Stimulated activated naive CD8-positive, alpha-beta T cell treated with anti-CD3 and anti-CD28 coated beads, Interleukin-15, amount 100 ng/mL, for 72 hours (primary cell): ENCODE data around the gene STRBP.
"Not testable (repeated sequence)": the region's sequence is repeated elsewhere in the genome, so short reads cannot be mapped to it uniquely, and the experiment has no call there.

Source experiments
- ATAC-seq: fragments of 150-1000 bp; cut with Tn5 transposase; 2 replicates; pipeline ENCODE4 v1.10.0; 2021; ENCODE audit warnings: mild to moderate bottlenecking, moderate library complexity
- DNase-seq, 2 donors: peaks; one replicate each; pipeline ENCODE4 v3.0.0; 2021 to 2022
- H3K27ac Mint-ChIP-seq, 2 donors: one replicate each; pipeline ENCODE4 v1.8.0; 2022; ENCODE audit warnings: mild to moderate bottlenecking in 2 of 2, mixed read lengths in 2 of 2, moderate library complexity in 2 of 2
- H3K27me3 Mint-ChIP-seq: one replicate; pipeline ENCODE4 v1.8.0; 2022; ENCODE audit warnings: mixed read lengths
- H3K4me1 Mint-ChIP-seq: one replicate; pipeline ENCODE4 v1.8.0; 2022; ENCODE audit warnings: mild to moderate bottlenecking, mixed read lengths
- H3K4me3 Mint-ChIP-seq, 2 donors: one replicate each; pipeline ENCODE4 v1.8.0; 2022; ENCODE audit warnings: mild to moderate bottlenecking in 2 of 2, mixed read lengths in 2 of 2, moderate library complexity in 1 of 2
- H3K9me3 Mint-ChIP-seq, 2 donors: one replicate each; pipeline ENCODE4 v1.8.0; 2022; ENCODE audit warnings: mixed read lengths in 2 of 2

Gene STRBP

GRCh38 chr9:123296174-123296573 lies 27.8 kb upstream of the STRBP start:
- ATAC-seq (no peak), DNase-seq (no peak)
- H3K4me3 Mint-ChIP-seq, result no peak overlapping the region
- no peaks in the 10 kb centered on the region for H3K9me3 Mint-ChIP-seq
- H3K4me1 Mint-ChIP-seq, result no peaks in the 10 kb centered on the region
- no peak overlapping the region for H3K27ac Mint-ChIP-seq
- peaks cover 11% of the 10 kb centered on the region for H3K27me3 Mint-ChIP-seq

- H3K4me1 Mint-ChIP-seq, result no peaks in the 10 kb centered on the region
- no peak overlapping the region for H3K27ac Mint-ChIP-seq
- no peaks in the 10 kb centered on the region for H3K9me3 Mint-ChIP-seq
- no peak overlapping the region for H3K4me3 Mint-ChIP-seq
- H3K27me3 Mint-ChIP-seq, result peaks cover 11% of the 10 kb centered on the region
- ATAC-seq (no peak), DNase-seq (no peak)
These were observed 23.4 kb upstream of the STRBP start for GRCh38 chr9:123291736-123292135.

GRCh38 chr9:123290764-123291163 lies 22.4 kb upstream of the STRBP start:
- no peak overlapping the region for H3K27ac Mint-ChIP-seq
- peaks cover 11% of the 10 kb centered on the region for H3K27me3 Mint-ChIP-seq
- H3K9me3 Mint-ChIP-seq, result no peaks in the 10 kb centered on the region
- no peak for ATAC-seq
- no peak overlapping the region for H3K4me3 Mint-ChIP-seq
- DNase-seq, result no peak
- no peaks in the 10 kb centered on the region for H3K4me1 Mint-ChIP-seq

- Mint-ChIP-seq H3K4me3 (no peak overlapping the region), H3K27me3 (peaks cover 10% of the 10 kb centered on the region), H3K27ac (no peak overlapping the region), H3K9me3 (no peaks in the 10 kb centered on the region), H3K4me1 (no peaks in the 10 kb centered on the region)
- no peak for ATAC-seq
- DNase-seq, result no peak
These were observed 19.3 kb upstream of the STRBP start for GRCh38 chr9:123287639-123288038.

GRCh38 chr9:123286324-123286723 lies 17.9 kb upstream of the STRBP start:
- Mint-ChIP-seq H3K4me3 (no peak overlapping the region), H3K27ac (no peak overlapping the region), H3K4me1 (no peaks in the 10 kb centered on the region), H3K9me3 (no peaks in the 10 kb centered on the region), H3K27me3 (no peaks in the 10 kb centered on the region)
- DNase-seq (no peak), ATAC-seq (no peak)

GRCh38 chr9:123284656-123285055 lies 16.3 kb upstream of the STRBP start:
- Mint-ChIP-seq H3K27ac (no peak overlapping the region), H3K4me1 (no peaks in the 10 kb centered on the region), H3K9me3 (no peaks in the 10 kb centered on the region), H3K27me3 (no peaks in the 10 kb centered on the region), H3K4me3 (no peak overlapping the region)
- no peak for DNase-seq
- no peak for ATAC-seq

- no peaks in the 10 kb centered on the region for H3K27me3 Mint-ChIP-seq
- peaks cover 10% of the 10 kb centered on the region for H3K4me1 Mint-ChIP-seq
- peak overlapping the region in 1 of 2 donors; percentile 64 for H3K27ac Mint-ChIP-seq
- DNase-seq (no peak), ATAC-seq (no peak)
- no peak overlapping the region for H3K4me3 Mint-ChIP-seq
- peaks cover 5% of the 10 kb centered on the region in 2 donors for H3K9me3 Mint-ChIP-seq
These were observed 15.1 kb upstream of the STRBP start for GRCh38 chr9:123283455-123283854.

- no peak for ATAC-seq
- H3K9me3 Mint-ChIP-seq, result peaks cover 5% of the 10 kb centered on the region in 2 donors
- peaks cover 14% of the 10 kb centered on the region for H3K4me1 Mint-ChIP-seq
- H3K27ac Mint-ChIP-seq, result no peak overlapping the region
- no peak overlapping the region for H3K4me3 Mint-ChIP-seq
- no peaks in the 10 kb centered on the region for H3K27me3 Mint-ChIP-seq
- DNase-seq, result no peak
These were observed 14.6 kb upstream of the STRBP start for GRCh38 chr9:123283048-123283408.

GRCh38 chr9:123282362-123283047 lies 14.1 kb upstream of the STRBP start:
- no peak overlapping the region for H3K27ac Mint-ChIP-seq
- no peak for DNase-seq
- H3K27me3 Mint-ChIP-seq, result no peaks in the 10 kb centered on the region
- peaks cover 20% of the 10 kb centered on the region for H3K4me1 Mint-ChIP-seq
- ATAC-seq, result no peak
- H3K9me3 Mint-ChIP-seq, result peaks cover 5% of the 10 kb centered on the region in 2 donors
- H3K4me3 Mint-ChIP-seq, result no peak overlapping the region

- H3K9me3 Mint-ChIP-seq, result peaks cover 5% of the 10 kb centered on the region in 2 donors
- no peak for ATAC-seq
These were observed 13.4 kb upstream of the STRBP start for GRCh38 chr9:123281659-123282350.

GRCh38 chr9:123278879-123279493 lies 10.6 kb upstream of the STRBP start:
- peak; percentile 81 for ATAC-seq
- peak in 1 of 2 donors; percentile 23 for DNase-seq
- Mint-ChIP-seq H3K4me3 (peak overlapping the region in 1 of 2 donors; percentile 58), H3K4me1 (peaks cover 38% of the 10 kb centered on the region), H3K27me3 (peaks cover 17% of the 10 kb centered on the region)
- H3K9me3 Mint-ChIP-seq, H3K27ac Mint-ChIP-seq: not testable (repeated sequence)

More at GRCh38 chr9:123281659-123282350, 13.4 kb upstream of the STRBP start:
- Mint-ChIP-seq H3K27ac (no peak overlapping the region), H3K4me1 (peaks cover 27% of the 10 kb centered on the region), H3K4me3 (no peak overlapping the region), H3K27me3 (peaks cover 2% of the 10 kb centered on the region)
- no peak for DNase-seq

- Mint-ChIP-seq H3K4me1 (peaks cover 38% of the 10 kb centered on the region), H3K27ac (no peak overlapping the region), H3K4me3 (peak overlapping the region; percentile 58 to 59), H3K27me3 (peaks cover 17% of the 10 kb centered on the region), H3K9me3 (peaks cover 5% of the 10 kb centered on the region in 2 donors)
- no peak for DNase-seq
- ATAC-seq, result peak; percentile 79
These were observed 10.0 kb upstream of the STRBP start for GRCh38 chr9:123278361-123278760.

- DNase-seq (no peak), ATAC-seq (no peak)
- peaks cover 5% of the 10 kb centered on the region in 2 donors for H3K9me3 Mint-ChIP-seq
- peaks cover 38% of the 10 kb centered on the region for H3K4me1 Mint-ChIP-seq
- H3K27ac Mint-ChIP-seq, result no peak overlapping the region
- H3K4me3 Mint-ChIP-seq, result no peak overlapping the region
- H3K27me3 Mint-ChIP-seq, result peaks cover 17% of the 10 kb centered on the region
These were observed 8.2 kb upstream of the STRBP start for GRCh38 chr9:123276551-123276950.

- not testable (repeated sequence) for ATAC-seq, H3K27me3 Mint-ChIP-seq, H3K9me3 Mint-ChIP-seq, H3K27ac Mint-ChIP-seq, H3K4me3 Mint-ChIP-seq, DNase-seq
- peaks cover 33% of the 10 kb centered on the region for H3K4me1 Mint-ChIP-seq
These were observed 2.7 kb upstream of the STRBP start for GRCh38 chr9:123271133-123271532.

- DNase-seq (peak in 1 of 2 donors; percentile 8), ATAC-seq (no peak)
- no peaks in the 10 kb centered on the region for H3K9me3 Mint-ChIP-seq
- peaks cover 39% of the 10 kb centered on the region for H3K4me1 Mint-ChIP-seq
- no peaks in the 10 kb centered on the region for H3K27me3 Mint-ChIP-seq
- no peak overlapping the region for H3K27ac Mint-ChIP-seq
- peak overlapping the region; percentile 75 to 83 for H3K4me3 Mint-ChIP-seq
These were observed 895 bp upstream of the STRBP start for GRCh38 chr9:123269281-123269680.

- DNase-seq, result no peak
- Mint-ChIP-seq H3K9me3 (no peaks in the 10 kb centered on the region), H3K27ac (no peak overlapping the region), H3K4me3 (peak overlapping the region; percentile 75 to 87), H3K27me3 (no peaks in the 10 kb centered on the region), H3K4me1 (peaks cover 44% of the 10 kb centered on the region)
- ATAC-seq, result no peak
These were observed 254 bp downstream of the STRBP start for GRCh38 chr9:123268199-123268464.
